HepG2 (cell line): ENCODE results near the gene PLEKHA3. TPM values are rescaled to one million over a fixed set of nuclear protein-coding genes. Genes with fewer than 3 reads are reported as not detected.

Experiments used
- CAMTA2 ChIP-seq: sonication (generic); formaldehyde crosslinking; IDR thresholded peaks from 2 replicates; pipeline ENCODE4 v1.4.0; 2020; ENCODE audit warnings: mild to moderate bottlenecking, missing genetic modification reagents, borderline replicate concordance
- MTF1 ChIP-seq: sonication (generic); formaldehyde crosslinking; IDR thresholded peaks from 2 replicates; pipeline ENCODE4 v1.5.0; 2020; ENCODE audit warnings: missing genetic modification reagents
- RFXANK ChIP-seq: IDR thresholded peaks from 2 replicates; pipeline ENCODE4 v1.6.1; 2016
- SETDB1 ChIP-seq: sonication (generic); formaldehyde crosslinking; IDR thresholded peaks from 2 replicates; pipeline ENCODE4 v1.5.1; 2020; ENCODE audit warnings: missing genetic modification reagents, mild to moderate bottlenecking, borderline replicate concordance
- ZBTB42 ChIP-seq: sonication (generic); formaldehyde crosslinking; IDR thresholded peaks from 2 replicates; pipeline ENCODE4 v1.5.0; 2020; ENCODE audit warnings: mild to moderate bottlenecking, missing genetic modification reagents
- ZNF24 ChIP-seq: fragments of 450-650 bp; IDR thresholded peaks from 2 replicates; pipeline ENCODE4 v1.6.1; 2017; ENCODE audit warnings: antibody characterized with exemption, mild to moderate bottlenecking
- ZNF644 ChIP-seq: IDR thresholded peaks from 2 replicates; pipeline ENCODE4 v1.6.1; 2016; ENCODE audit warnings: low read depth
- ZNF747 ChIP-seq: sonication (generic); formaldehyde crosslinking; IDR thresholded peaks from 2 replicates; pipeline ENCODE4 v1.8.1; 2023; ENCODE audit warnings: missing genetic modification reagents, mild to moderate bottlenecking, borderline replicate concordance
- polyA plus RNA-seq, 8 experiments: library from polyadenylated mRNA; depleted of rRNA in 3 of 8; stranded (reverse) in 7 of 8; unstranded in 1 of 8; fragments of >200 nt; fragmentation: Illumina TruSeq in 4 of 8; extraction: Trizol in 4 of 8; gene quantifications; 2 replicates each; pipeline versions ENCODE4 v1.2.1 to v1.2.3, GENCODE V29; 2011 to 2016; ENCODE audit warnings: low read depth in 4 of 8, missing spikeins in 1 of 8, mixed read lengths in 1 of 8; ENCODE audit not compliant: insufficient read depth in 1 of 8
- total RNA-seq, 5 experiments: library from RNA; depleted of rRNA; stranded (reverse); fragments of >200 nt; fragmentation: Illumina TruSeq; extraction: Trizol; gene quantifications; 2 replicates each; pipeline ENCODE4 v1.2.3, GENCODE V29; 2016; ENCODE audit warnings: low read depth in 1 of 5
- TF ChIP-seq, protein P1 (sequence below): IDR thresholded peaks from 2 replicates; pipeline ENCODE4 v1.6.1; 2016; ENCODE audit warnings: low read depth, missing genetic modification reagents, missing compliant biosample characterization
- TF ChIP-seq, protein P2 (sequence below): sonication (generic); formaldehyde crosslinking; IDR thresholded peaks from 2 replicates; pipeline ENCODE4 v1.4.0; 2020; ENCODE audit warnings: missing genetic modification reagents
- TF ChIP-seq, protein P3 (sequence below): IDR thresholded peaks from 2 replicates; pipeline ENCODE4 v1.6.1; 2016
- TF ChIP-seq, protein P4 (sequence below): sonication (generic); formaldehyde crosslinking; IDR thresholded peaks from 2 replicates; pipeline ENCODE4 v1.5.1; 2020; ENCODE audit warnings: mild to moderate bottlenecking, missing genetic modification reagents, moderate library complexity
- TF ChIP-seq, protein P5 (sequence below): sonication (generic); formaldehyde crosslinking; IDR thresholded peaks from 2 replicates; pipeline ENCODE4 v1.4.0; 2020; ENCODE audit warnings: mild to moderate bottlenecking, missing genetic modification reagents
- TF ChIP-seq, protein P6 (sequence below): sonication (generic); formaldehyde crosslinking; IDR thresholded peaks from 2 replicates; pipeline ENCODE4 v1.8.0; 2022; ENCODE audit warnings: missing genetic modification reagents, mild to moderate bottlenecking, inconsistent platforms, borderline replicate concordance
- TF ChIP-seq, protein P7 (sequence below): sonication (generic); formaldehyde crosslinking; IDR thresholded peaks from 2 replicates; pipeline ENCODE4 v1.4.0; 2020; ENCODE audit warnings: missing genetic modification reagents, borderline replicate concordance

Gene PLEKHA3
- total and polyA plus RNA-seq, 2 of the 13 experiments (the other 11 are each of a cell fraction or from before 2014, with no cell fraction given) = 11.7 to 23.1 TPM

DNA sequence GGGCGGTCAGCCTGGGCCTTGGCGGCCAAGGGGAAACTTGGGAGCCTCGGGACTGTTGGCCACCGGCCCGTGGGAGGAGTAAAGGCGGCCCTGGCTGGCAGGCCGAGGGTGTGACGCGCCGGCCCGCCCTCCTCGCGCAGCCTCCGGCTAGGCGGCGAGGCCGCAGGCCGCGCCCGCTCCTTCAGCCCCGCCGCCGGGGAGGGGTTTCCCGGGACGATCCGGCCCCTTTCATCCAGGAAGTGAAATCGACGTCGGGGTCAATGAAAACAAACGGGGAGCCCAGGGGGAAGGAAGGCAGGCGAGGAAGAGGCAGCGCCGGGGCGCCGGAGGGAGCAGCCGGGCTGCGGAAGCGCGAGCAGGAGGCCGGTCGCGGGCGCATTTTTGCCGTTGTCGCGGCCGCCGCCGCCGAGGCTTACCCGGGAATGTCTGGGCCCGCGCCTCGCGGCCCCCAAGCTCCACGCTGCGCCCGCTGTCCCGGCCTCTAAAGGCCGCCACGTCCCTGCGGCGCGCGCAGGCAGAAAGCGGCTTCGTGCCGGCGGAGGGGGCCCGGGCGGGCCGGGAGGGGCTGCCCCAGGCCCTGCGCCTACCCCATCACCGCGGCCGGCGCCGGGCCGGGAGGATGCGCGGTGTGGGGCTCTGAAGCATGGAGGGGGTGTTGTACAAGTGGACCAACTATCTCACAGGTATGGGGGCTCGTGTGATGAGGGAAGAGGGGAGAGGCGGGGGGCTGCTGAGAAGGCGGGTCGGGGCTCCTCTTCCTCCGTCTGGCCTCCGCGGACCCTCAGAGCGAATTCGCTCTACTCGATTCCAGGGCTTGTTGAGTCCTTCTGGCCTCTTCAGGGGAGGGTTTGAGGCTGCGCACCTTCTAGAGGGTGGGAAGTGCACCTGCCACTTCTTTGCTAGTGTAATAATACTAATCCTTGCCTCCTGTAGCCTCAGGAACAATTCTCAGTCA lies at the start of gene PLEKHA3 (continued):
- TF ChIP-seq, protein P1, sequence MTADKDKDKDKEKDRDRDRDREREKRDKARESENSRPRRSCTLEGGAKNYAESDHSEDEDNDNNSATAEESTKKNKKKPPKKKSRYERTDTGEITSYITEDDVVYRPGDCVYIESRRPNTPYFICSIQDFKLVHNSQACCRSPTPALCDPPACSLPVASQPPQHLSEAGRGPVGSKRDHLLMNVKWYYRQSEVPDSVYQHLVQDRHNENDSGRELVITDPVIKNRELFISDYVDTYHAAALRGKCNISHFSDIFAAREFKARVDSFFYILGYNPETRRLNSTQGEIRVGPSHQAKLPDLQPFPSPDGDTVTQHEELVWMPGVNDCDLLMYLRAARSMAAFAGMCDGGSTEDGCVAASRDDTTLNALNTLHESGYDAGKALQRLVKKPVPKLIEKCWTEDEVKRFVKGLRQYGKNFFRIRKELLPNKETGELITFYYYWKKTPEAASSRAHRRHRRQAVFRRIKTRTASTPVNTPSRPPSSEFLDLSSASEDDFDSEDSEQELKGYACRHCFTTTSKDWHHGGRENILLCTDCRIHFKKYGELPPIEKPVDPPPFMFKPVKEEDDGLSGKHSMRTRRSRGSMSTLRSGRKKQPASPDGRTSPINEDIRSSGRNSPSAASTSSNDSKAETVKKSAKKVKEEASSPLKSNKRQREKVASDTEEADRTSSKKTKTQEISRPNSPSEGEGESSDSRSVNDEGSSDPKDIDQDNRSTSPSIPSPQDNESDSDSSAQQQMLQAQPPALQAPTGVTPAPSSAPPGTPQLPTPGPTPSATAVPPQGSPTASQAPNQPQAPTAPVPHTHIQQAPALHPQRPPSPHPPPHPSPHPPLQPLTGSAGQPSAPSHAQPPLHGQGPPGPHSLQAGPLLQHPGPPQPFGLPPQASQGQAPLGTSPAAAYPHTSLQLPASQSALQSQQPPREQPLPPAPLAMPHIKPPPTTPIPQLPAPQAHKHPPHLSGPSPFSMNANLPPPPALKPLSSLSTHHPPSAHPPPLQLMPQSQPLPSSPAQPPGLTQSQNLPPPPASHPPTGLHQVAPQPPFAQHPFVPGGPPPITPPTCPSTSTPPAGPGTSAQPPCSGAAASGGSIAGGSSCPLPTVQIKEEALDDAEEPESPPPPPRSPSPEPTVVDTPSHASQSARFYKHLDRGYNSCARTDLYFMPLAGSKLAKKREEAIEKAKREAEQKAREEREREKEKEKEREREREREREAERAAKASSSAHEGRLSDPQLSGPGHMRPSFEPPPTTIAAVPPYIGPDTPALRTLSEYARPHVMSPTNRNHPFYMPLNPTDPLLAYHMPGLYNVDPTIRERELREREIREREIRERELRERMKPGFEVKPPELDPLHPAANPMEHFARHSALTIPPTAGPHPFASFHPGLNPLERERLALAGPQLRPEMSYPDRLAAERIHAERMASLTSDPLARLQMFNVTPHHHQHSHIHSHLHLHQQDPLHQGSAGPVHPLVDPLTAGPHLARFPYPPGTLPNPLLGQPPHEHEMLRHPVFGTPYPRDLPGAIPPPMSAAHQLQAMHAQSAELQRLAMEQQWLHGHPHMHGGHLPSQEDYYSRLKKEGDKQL = no peak; the same call in 1 of the 2 replicates
- TF ChIP-seq ZBTB42 = no peak
- TF ChIP-seq ZNF747 (CRISPR knock-in tag) = no peak
- TF ChIP-seq, protein P2, sequence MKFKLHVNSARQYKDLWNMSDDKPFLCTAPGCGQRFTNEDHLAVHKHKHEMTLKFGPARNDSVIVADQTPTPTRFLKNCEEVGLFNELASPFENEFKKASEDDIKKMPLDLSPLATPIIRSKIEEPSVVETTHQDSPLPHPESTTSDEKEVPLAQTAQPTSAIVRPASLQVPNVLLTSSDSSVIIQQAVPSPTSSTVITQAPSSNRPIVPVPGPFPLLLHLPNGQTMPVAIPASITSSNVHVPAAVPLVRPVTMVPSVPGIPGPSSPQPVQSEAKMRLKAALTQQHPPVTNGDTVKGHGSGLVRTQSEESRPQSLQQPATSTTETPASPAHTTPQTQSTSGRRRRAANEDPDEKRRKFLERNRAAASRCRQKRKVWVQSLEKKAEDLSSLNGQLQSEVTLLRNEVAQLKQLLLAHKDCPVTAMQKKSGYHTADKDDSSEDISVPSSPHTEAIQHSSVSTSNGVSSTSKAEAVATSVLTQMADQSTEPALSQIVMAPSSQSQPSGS = no peak; the same call in 1 of the 2 replicates
- TF ChIP-seq SETDB1 (CRISPR knock-in tag) = no peak
- TF ChIP-seq MTF1 (CRISPR knock-in tag) = no peak
- TF ChIP-seq, protein P3, sequence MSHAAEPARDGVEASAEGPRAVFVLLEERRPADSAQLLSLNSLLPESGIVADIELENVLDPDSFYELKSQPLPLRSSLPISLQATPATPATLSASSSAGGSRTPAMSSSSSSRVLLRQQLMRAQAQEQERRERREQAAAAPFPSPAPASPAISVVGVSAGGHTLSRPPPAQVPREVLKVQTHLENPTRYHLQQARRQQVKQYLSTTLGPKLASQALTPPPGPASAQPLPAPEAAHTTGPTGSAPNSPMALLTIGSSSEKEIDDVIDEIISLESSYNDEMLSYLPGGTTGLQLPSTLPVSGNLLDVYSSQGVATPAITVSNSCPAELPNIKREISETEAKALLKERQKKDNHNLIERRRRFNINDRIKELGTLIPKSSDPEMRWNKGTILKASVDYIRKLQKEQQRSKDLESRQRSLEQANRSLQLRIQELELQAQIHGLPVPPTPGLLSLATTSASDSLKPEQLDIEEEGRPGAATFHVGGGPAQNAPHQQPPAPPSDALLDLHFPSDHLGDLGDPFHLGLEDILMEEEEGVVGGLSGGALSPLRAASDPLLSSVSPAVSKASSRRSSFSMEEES (CRISPR knock-in tag) = peak; percentile 60; the same call in 1 of the 2 replicates
- peak; percentile 45; the same call in 1 of the 2 replicates for TF ChIP-seq CAMTA2 (CRISPR knock-in tag)
- 0 out of 2 replicates have a peak, but pooled peaks have one; percentile 40 for TF ChIP-seq ZNF24
- TF ChIP-seq, protein P4, sequence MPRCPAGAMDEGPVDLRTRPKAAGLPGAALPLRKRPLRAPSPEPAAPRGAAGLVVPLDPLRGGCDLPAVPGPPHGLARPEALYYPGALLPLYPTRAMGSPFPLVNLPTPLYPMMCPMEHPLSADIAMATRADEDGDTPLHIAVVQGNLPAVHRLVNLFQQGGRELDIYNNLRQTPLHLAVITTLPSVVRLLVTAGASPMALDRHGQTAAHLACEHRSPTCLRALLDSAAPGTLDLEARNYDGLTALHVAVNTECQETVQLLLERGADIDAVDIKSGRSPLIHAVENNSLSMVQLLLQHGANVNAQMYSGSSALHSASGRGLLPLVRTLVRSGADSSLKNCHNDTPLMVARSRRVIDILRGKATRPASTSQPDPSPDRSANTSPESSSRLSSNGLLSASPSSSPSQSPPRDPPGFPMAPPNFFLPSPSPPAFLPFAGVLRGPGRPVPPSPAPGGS (CRISPR knock-in tag) = 0 out of 2 replicates have a peak, but pooled peaks have one; percentile 44
- no peak for TF ChIP-seq ZNF644 (CRISPR knock-in tag)
- TF ChIP-seq, protein P5, sequence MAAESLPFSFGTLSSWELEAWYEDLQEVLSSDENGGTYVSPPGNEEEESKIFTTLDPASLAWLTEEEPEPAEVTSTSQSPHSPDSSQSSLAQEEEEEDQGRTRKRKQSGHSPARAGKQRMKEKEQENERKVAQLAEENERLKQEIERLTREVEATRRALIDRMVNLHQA (CRISPR knock-in tag) = no peak
- no peak for TF ChIP-seq RFXANK (CRISPR knock-in tag)
- TF ChIP-seq, protein P6, sequence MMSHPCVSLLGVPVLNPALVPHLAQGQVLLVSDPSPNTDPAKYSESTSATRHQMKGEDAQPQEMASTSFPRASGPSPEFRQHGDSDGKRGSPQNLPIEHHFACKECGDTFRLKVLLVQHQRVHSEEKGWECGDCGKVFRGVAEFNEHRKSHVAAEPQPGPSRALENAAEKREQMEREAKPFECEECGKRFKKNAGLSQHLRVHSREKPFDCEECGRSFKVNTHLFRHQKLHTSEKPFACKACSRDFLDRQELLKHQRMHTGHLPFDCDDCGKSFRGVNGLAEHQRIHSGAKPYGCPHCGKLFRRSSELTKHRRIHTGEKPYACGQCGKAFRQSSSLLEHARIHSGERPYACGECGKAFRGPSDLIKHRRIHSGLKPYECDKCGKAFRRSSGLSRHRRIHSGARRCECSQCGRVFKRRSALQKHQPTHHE = peak; percentile 89; the same call in 1 of the 2 replicates
- TF ChIP-seq, protein P7, sequence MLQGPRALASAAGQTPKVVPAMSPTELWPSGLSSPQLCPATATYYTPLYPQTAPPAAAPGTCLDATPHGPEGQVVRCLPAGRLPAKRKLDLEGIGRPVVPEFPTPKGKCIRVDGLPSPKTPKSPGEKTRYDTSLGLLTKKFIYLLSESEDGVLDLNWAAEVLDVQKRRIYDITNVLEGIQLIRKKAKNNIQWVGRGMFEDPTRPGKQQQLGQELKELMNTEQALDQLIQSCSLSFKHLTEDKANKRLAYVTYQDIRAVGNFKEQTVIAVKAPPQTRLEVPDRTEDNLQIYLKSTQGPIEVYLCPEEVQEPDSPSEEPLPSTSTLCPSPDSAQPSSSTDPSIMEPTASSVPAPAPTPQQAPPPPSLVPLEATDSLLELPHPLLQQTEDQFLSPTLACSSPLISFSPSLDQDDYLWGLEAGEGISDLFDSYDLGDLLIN (CRISPR knock-in tag) = no peak
